DND-41 (cell line): Measurements from ENCODE around the gene GPR4.

Experiments
- ATAC-seq: fragments of 200-7000 bp; cut with Tn5 transposase; 3 replicates; pipeline ENCODE4 v1.9.1; 2021; ENCODE audit warnings: low read depth; ENCODE audit not compliant: insufficient read depth
- DNase-seq: peaks from one replicate; pipeline ENCODE4 v3.0.0-alpha.2; 2020
- H2AFZ ChIP-seq: 2 replicates; pipeline ENCODE4 v1.6.0; 2012; ENCODE audit warnings: low read depth, low read length
- H3K27ac ChIP-seq: 2 replicates; pipeline ENCODE4 v1.5.1; 2012; ENCODE audit warnings: low read length, inconsistent platforms
- H3K27me3 ChIP-seq: fragments of 200-600 bp; sonication (generic); 2 replicates; pipeline ENCODE4 v1.6.0; 2012; ENCODE audit warnings: low read length, mild to moderate bottlenecking, inconsistent platforms; ENCODE audit not compliant: insufficient read depth, poor library complexity
- H3K36me3 ChIP-seq: 2 replicates; pipeline ENCODE4 v1.5.1; 2012; ENCODE audit warnings: low read length, inconsistent platforms; ENCODE audit not compliant: insufficient read depth
- H3K4me1 ChIP-seq: 2 replicates; pipeline ENCODE4 v1.5.1; 2012; ENCODE audit warnings: mild to moderate bottlenecking, low read length; ENCODE audit not compliant: insufficient read depth
- H3K4me2 ChIP-seq: 2 replicates; pipeline ENCODE4 v1.6.0; 2012; ENCODE audit warnings: mild to moderate bottlenecking, moderate library complexity, low read length, inconsistent platforms; ENCODE audit not compliant: insufficient read depth
- H3K4me3 ChIP-seq, 2 experiments: fragments of 200-600 bp in 1 of 2; shearing (Covaris generic) in 1 of 2; 2 replicates each; pipeline ENCODE4 v1.5.1; 2012 to 2016; ENCODE audit warnings: inconsistent platforms in 2 of 2, low read length in 2 of 2, mild to moderate bottlenecking in 2 of 2, low read depth in 1 of 2, moderate library complexity in 1 of 2
- H3K79me2 ChIP-seq: 2 replicates; pipeline ENCODE4 v1.6.0; 2012; ENCODE audit warnings: low read length, inconsistent platforms; ENCODE audit not compliant: insufficient read depth
- H3K9ac ChIP-seq: 2 replicates; pipeline ENCODE4 v1.6.0; 2012; ENCODE audit warnings: low read depth, mild to moderate bottlenecking, inconsistent platforms, low read length, moderate library complexity
- H3K9me3 ChIP-seq: 2 replicates; pipeline ENCODE4 v1.5.1; 2012; ENCODE audit warnings: low read length, moderate library complexity, mild to moderate bottlenecking, inconsistent platforms; ENCODE audit not compliant: insufficient read depth, severe bottlenecking
- H4K20me1 ChIP-seq: 2 replicates; pipeline ENCODE4 v1.6.0; 2012; ENCODE audit warnings: low read length; ENCODE audit not compliant: insufficient read depth
- CTCF ChIP-seq: IDR thresholded peaks from 2 replicates; pipeline ENCODE4 v1.5.1; 2012; ENCODE audit warnings: borderline replicate concordance, low read length, moderate library complexity, mild to moderate bottlenecking; ENCODE audit not compliant: poor library complexity, severe bottlenecking; ENCODE audit errors: extremely low read depth
- EZH2 ChIP-seq: IDR thresholded peaks from 3 replicates; pipeline ENCODE4 v1.6.1; 2012; ENCODE audit warnings: borderline replicate concordance, low read depth, mild to moderate bottlenecking, moderate library complexity, low read length, inconsistent platforms; ENCODE audit not compliant: severe bottlenecking

Gene GPR4

DNA sequence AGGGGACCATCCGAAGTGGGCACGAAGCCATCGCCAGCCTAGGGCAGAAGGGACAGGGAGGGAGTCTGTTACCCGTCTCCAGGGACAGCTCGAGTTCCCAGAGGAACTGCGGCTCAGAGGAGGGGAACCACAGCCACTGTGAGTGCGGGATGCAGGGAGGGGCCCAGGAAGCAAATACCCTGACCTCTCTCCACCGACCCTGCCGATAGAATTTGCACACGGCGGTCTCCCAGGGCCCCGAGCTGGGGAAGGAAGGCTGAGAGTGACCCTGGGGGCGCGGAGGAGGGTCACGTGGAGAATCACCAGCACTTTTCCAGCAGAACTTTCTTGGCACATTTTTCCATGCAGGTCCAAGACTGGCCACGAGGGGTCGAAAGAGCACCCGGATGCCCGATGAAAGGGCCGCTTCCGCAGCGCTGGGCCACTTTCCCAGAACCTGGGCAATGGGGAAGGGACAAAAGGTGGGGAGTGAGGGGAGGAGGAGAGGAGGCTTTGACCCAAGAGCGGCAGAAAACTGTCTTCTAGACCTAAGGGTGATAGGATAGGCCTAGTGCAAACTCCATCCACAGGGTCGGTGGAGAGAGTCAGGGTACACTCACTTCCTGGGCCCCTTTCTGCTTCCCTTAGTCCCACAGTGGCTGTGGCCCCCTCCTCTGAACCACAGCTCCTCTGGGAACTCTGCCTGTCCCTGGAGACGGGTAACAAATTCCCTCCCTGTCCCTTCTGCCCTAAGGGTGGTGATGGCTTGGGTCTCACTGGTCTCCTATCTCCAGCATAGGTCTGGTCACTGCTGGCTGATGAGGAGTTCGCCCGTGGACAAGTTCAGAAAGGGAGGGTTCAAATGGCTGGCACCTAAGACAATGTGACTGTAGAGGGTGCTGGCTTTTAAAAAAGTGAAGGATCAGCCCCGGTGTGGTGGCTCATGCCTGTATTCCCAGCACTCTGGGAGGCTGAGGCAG, 5.3 kb upstream of the GPR4 start:
- peaks cover 5% of the 10 kb centered on the region for H3K4me1 ChIP-seq
- peak overlapping the region; percentile 5; the same call in 1 of the 2 replicates for H3K4me2 ChIP-seq
- peaks cover 30% of the 10 kb centered on the region for H3K36me3 ChIP-seq
- TF ChIP-seq CTCF (peak; percentile 70), EZH2 (no peak)
- H3K4me3 ChIP-seq: no peak overlapping the region
- H2AFZ ChIP-seq: peak overlapping the region; percentile 72
- H3K79me2 ChIP-seq: no peaks in the 10 kb centered on the region
- H3K9ac ChIP-seq: no peak overlapping the region; the same call in 1 of the 2 replicates
- peak; percentile 33; the same call in 2 of the 3 replicates for ATAC-seq
- no peaks in the 10 kb centered on the region for H4K20me1 ChIP-seq
- peak overlapping the region; percentile 12; the same call in 1 of the 2 replicates for H3K27ac ChIP-seq
- H3K9me3 ChIP-seq: no peaks in the 10 kb centered on the region
- peak; percentile 14 for DNase-seq
- H3K27me3 ChIP-seq: no peaks in the 10 kb centered on the region

GRCh38 chr19:45601115-45601514, 897 bp downstream of the GPR4 start:
- no peak overlapping the region for H2AFZ ChIP-seq
- H3K27ac ChIP-seq: no peak overlapping the region
- TF ChIP-seq EZH2: no peak
- TF ChIP-seq CTCF: no peak
- no peaks in the 10 kb centered on the region for H3K9me3 ChIP-seq
- no peak for DNase-seq
- no peak overlapping the region for H3K4me3 ChIP-seq
- no peak overlapping the region for H3K9ac ChIP-seq
- H3K4me2 ChIP-seq: no peak overlapping the region
- no peaks in the 10 kb centered on the region for H3K36me3 ChIP-seq
- no peaks in the 10 kb centered on the region for H3K79me2 ChIP-seq
- no peaks in the 10 kb centered on the region for H3K4me1 ChIP-seq
- no peak for ATAC-seq
- peaks cover 37% of the 10 kb centered on the region for H3K27me3 ChIP-seq
- H4K20me1 ChIP-seq: no peaks in the 10 kb centered on the region; the same call in none of the 2 replicates

DNA sequence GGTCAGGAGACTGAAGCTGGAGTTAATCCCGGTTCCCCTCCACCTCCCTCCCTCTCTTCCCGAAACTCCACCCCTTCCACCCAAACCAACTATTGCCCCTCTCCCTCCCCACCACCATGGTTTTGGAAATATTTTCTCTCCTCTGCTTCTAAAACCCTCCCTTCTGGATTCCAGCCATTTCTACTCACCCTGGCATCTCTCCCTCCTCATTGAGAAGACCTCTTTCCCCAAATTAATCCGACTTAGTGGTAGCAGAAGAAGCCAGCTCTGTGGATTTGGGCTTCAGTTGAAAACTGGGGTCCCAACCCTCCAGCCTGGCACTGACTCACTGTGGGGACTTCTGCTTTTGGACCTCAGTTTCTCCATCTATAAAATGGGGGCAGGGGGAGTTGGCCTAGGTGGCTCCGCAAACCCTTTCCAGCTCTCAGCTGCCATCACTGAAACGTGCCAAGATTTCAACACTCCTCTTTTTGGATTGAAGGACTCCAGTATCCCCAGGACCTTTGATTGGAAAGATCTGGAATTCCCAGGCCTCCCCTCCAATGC, 1.6 kb downstream of the GPR4 start:
- Histone ChIP-seq H3K79me2 (no peaks in the 10 kb centered on the region), H3K27me3 (peaks cover 37% of the 10 kb centered on the region), H3K4me3 (no peak overlapping the region), H3K4me2 (no peak overlapping the region), H3K9ac (no peak overlapping the region), H3K36me3 (no peaks in the 10 kb centered on the region), H3K4me1 (no peaks in the 10 kb centered on the region), H2AFZ (no peak overlapping the region), H4K20me1 (no peaks in the 10 kb centered on the region; the same call in none of the 2 replicates), H3K27ac (no peak overlapping the region), H3K9me3 (no peaks in the 10 kb centered on the region)
- no peak for DNase-seq
- no peak for ATAC-seq
- TF ChIP-seq EZH2 (no peak), CTCF (no peak)
